ENCODE data around the gene MRO. TPM values are rescaled to one million over a fixed set of nuclear protein-coding genes. Genes with fewer than 3 reads are reported as not detected.

Gene MRO
- total RNA-seq, 6 experiments from 2014 or later = not detected

DNA sequence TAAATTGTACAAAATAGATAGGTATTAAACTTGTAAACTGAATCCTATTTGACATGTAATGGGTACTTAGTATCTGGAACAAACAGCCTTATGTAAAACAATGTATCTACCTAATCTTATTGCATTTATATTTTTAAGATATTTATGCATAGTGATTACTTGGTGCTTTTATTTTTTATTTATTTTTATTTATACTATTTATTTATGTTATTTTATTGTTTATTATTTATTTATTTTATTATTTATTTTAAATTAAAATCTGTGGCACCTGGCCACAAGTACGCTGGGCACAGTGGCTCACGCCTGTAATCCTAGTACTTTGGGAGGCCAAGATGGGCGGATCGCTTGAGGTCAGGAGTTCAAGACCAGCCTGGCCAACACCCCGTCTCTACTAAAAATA, 26.9 kb downstream of the MRO start:
- no peaks in the 10 kb centered on the region for H3K36me3 Mint-ChIP-seq (ENCODE audit: low read depth)
- H3K9me3 Mint-ChIP-seq = no peaks in the 10 kb centered on the region
- DNase-seq = no peak
- TF ChIP-seq, protein P1, sequence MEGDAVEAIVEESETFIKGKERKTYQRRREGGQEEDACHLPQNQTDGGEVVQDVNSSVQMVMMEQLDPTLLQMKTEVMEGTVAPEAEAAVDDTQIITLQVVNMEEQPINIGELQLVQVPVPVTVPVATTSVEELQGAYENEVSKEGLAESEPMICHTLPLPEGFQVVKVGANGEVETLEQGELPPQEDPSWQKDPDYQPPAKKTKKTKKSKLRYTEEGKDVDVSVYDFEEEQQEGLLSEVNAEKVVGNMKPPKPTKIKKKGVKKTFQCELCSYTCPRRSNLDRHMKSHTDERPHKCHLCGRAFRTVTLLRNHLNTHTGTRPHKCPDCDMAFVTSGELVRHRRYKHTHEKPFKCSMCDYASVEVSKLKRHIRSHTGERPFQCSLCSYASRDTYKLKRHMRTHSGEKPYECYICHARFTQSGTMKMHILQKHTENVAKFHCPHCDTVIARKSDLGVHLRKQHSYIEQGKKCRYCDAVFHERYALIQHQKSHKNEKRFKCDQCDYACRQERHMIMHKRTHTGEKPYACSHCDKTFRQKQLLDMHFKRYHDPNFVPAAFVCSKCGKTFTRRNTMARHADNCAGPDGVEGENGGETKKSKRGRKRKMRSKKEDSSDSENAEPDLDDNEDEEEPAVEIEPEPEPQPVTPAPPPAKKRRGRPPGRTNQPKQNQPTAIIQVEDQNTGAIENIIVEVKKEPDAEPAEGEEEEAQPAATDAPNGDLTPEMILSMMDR (IDR thresholded peaks at IDR 0.05) = no peak
- H3K4me1 Mint-ChIP-seq (ENCODE audit: low read depth) = no peaks in the 10 kb centered on the region
- peaks cover 4% of the 10 kb centered on the region for H3K27me3 Mint-ChIP-seq (ENCODE audit: insufficient read depth)
- no peak overlapping the region for H3K4me3 Mint-ChIP-seq
- H3K27ac Mint-ChIP-seq = no peak overlapping the region

DNA sequence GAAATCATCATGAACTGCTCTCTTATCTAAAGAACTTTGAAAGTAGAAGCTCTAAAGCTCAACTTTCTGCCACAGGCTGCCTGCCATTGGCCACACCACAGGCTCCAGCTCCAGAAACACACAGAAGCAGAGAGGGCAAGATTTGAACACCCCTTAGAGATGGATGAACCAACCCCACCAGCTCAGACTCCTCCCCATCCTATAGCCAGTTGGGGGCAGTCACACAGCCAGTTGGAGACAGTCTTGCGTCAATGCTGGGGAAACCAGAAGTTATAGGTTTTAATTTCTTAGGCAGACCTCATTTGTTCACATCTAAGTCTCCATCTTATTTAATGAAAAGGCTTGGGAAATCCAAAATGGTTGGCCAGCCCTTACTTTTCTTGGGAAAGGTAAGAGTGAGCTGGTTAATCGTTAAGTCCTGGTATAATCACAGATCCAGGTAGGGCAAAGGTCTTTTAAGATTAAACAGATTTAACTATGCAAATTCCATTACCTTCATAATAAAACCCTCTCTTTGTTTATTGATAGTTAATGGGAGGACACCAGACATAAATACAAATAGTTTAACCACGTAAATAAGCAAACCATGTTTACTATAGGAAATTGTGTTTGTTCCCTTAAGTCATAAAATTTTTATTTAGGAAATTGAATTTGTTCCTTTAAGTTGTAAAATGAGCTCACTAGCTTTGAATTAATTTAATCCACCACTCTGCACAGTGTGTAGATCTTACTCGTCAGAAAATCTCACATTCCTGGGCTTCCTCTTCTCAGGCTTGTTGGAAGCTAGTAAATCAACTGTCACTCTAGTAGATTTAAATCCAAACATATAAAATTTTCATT, 28.0 kb downstream of the MRO start:
- Mint-ChIP-seq H3K4me1 (ENCODE audit: low read depth) (no peaks in the 10 kb centered on the region), H3K36me3 (ENCODE audit: low read depth) (no peaks in the 10 kb centered on the region), H3K27me3 (ENCODE audit: insufficient read depth) (peaks cover 1% of the 10 kb centered on the region), H3K9me3 (no peaks in the 10 kb centered on the region), H3K27ac (no peak overlapping the region), H3K4me3 (no peak overlapping the region)
- no peak for DNase-seq
- TF ChIP-seq, protein P1 (IDR thresholded peaks at IDR 0.05) = no peak

DNA sequence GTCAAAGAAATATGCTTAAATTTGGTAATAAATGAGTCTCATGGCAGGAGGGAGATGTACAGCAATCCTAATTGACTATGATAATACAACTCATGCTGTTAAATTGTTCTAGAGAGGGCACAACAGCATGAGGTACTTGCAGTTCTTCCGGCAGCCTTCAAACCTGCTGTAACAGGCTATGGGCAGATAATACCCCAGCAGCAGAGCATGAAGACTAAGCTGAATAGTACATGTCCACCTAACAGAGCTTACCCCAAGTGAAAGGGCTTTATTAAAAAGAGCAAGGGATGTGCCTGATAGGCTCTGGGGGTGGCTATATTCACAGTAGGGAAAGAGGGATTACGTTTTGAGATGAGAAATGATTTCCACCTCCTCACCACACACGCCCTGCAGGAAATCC, 28.9 kb downstream of the MRO start:
- H3K4me3 Mint-ChIP-seq = no peak overlapping the region
- no peak overlapping the region for H3K27ac Mint-ChIP-seq
- TF ChIP-seq, protein P1 (IDR thresholded peaks at IDR 0.05) = no peak
- H3K27me3 Mint-ChIP-seq (ENCODE audit: insufficient read depth) = peaks cover 1% of the 10 kb centered on the region
- H3K9me3 Mint-ChIP-seq = no peaks in the 10 kb centered on the region
- no peak for DNase-seq
- H3K4me1 Mint-ChIP-seq (ENCODE audit: low read depth) = no peaks in the 10 kb centered on the region
- no peaks in the 10 kb centered on the region for H3K36me3 Mint-ChIP-seq (ENCODE audit: low read depth)

DNA sequence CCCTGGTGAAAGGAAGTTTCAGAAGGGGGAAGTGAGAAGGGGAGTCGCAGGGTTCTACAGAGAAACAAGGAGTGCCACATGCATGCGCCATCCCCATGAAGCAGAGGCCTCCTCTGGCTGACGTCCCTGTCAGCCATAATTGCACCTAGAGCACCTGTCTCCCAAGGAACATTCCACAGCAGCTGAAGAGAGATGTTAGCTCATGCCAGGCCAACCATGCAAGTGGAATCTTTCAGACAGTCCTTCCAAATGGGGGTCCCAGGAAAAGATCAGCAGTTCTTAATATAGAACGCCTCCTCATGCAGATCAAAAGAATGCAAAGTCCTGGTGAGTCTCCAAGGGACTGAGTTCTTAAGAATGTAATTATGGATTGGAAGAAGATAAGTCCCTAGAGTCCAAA, 29.6 kb downstream of the MRO start:
- TF ChIP-seq, protein P1 (IDR thresholded peaks at IDR 0.05) = no peak
- Mint-ChIP-seq H3K4me3 (no peak overlapping the region), H3K27me3 (ENCODE audit: insufficient read depth) (peaks cover 1% of the 10 kb centered on the region), H3K27ac (no peak overlapping the region), H3K36me3 (ENCODE audit: low read depth) (no peaks in the 10 kb centered on the region), H3K4me1 (ENCODE audit: low read depth) (no peaks in the 10 kb centered on the region), H3K9me3 (no peaks in the 10 kb centered on the region)
- DNase-seq = no peak

DNA sequence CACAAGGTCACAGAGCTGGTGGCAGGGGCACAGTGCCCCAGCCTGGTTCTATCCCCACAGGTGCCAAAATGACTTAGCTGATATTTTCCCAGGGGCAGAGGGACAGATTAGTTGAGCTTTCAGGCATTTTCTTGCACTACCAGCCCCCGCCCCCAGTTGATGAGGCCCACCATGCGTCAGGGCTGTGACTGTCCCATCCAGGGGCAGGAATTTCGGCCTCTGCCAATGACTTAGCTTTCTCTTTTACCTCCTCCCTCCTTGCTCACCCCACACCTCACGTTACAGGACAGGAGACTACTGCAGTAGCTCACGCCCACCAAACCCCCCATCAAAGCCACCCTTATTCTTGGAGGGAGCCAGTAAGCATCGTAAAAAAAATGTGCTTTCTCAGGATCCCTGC, 31.5 kb downstream of the MRO start:
- Mint-ChIP-seq H3K27ac (no peak overlapping the region), H3K9me3 (no peaks in the 10 kb centered on the region), H3K4me1 (ENCODE audit: low read depth) (no peaks in the 10 kb centered on the region), H3K27me3 (ENCODE audit: insufficient read depth) (no peaks in the 10 kb centered on the region; the same call in 1 of the 2 replicates), H3K36me3 (ENCODE audit: low read depth) (no peaks in the 10 kb centered on the region), H3K4me3 (no peak overlapping the region)
- TF ChIP-seq, protein P1 (IDR thresholded peaks at IDR 0.05) = no peak
- DNase-seq = no peak
